Panc1 (cell line): Measurements from ENCODE around the gene RNASE2. TPM values are rescaled to one million over a fixed set of nuclear protein-coding genes. Genes with fewer than 3 reads are reported as not detected.
A peak's percentile ranks its signal among the peaks of the same experiment; 100 is the strongest.
"Not testable (repeated sequence)": the region's sequence is repeated elsewhere in the genome, so short reads cannot be mapped to it uniquely, and the experiment has no call there.

Experiments
- ATAC-seq: fragments of 200-7000 bp; cut with Tn5 transposase; 2 replicates; pipeline ENCODE4 v1.9.1; 2020; ENCODE audit warnings: mild to moderate bottlenecking, moderate library complexity
- BruUV-seq: library from RNA; stranded (reverse); fragments of 400-500 nt; replicated peaks from 2 replicates; lab custom pipeline; 2021; lab: Mats Ljungman, UMichigan
- CTCF ChIA-PET: fragments of 300-600 bp; sonication (Branson Sonifier 250); formaldehyde crosslinking; loops from one replicate; lab custom pipeline; 2022; ENCODE audit warnings: antibody characterized with exemption; lab: Charles Lee
- POLR2A ChIA-PET: fragments of 300-600 bp; sonication (Branson Sonifier 250); formaldehyde crosslinking; loops from one replicate; lab custom pipeline; 2022; ENCODE audit warnings: antibody characterized with exemption; lab: Charles Lee
- DNase-seq: peaks from one replicate; pipeline ENCODE4 v3.0.0-alpha.2; 2010; ENCODE audit warnings: low read depth, low spot score
- H3K27ac ChIP-seq: 2 replicates; pipeline ENCODE4 v1.5.1; 2011; ENCODE audit warnings: mild to moderate bottlenecking, low read length, inconsistent platforms
- H3K27me3 ChIP-seq: fragments of 200-500 bp; sonication (Bioruptor generic); 2 replicates; pipeline ENCODE4 v1.6.0; 2014; ENCODE audit warnings: low read length, inconsistent platforms; ENCODE audit not compliant: control insufficient read depth, insufficient read depth
- H3K36me3 ChIP-seq: fragments of 200-500 bp; sonication (Bioruptor generic); 2 replicates; pipeline ENCODE4 v1.5.1; 2014; ENCODE audit warnings: inconsistent platforms, mild to moderate bottlenecking, low read length, moderate library complexity; ENCODE audit not compliant: control insufficient read depth, insufficient read depth
- H3K4me1 ChIP-seq: 2 replicates; pipeline ENCODE4 v1.5.1; 2011; ENCODE audit warnings: inconsistent platforms, mild to moderate bottlenecking, low read length, moderate library complexity; ENCODE audit not compliant: control insufficient read depth, insufficient read depth
- H3K4me3 ChIP-seq, 2 experiments: 2 replicates each; pipeline ENCODE4 v1.5.1; 2011 to 2012; ENCODE audit warnings: low read depth in 2 of 2, low read length in 2 of 2, mild to moderate bottlenecking in 2 of 2, inconsistent platforms in 1 of 2, moderate library complexity in 1 of 2
- H3K9me3 ChIP-seq: fragments of 200-500 bp; sonication (Bioruptor generic); 2 replicates; pipeline ENCODE4 v1.5.1; 2014; ENCODE audit warnings: low read depth, mild to moderate bottlenecking, inconsistent platforms, low read length, moderate library complexity; ENCODE audit not compliant: control insufficient read depth, insufficient read depth
- POLR2AphosphoS5 ChIP-seq: IDR thresholded peaks from 2 replicates; pipeline ENCODE4 v1.6.1; 2012; ENCODE audit warnings: mild to moderate bottlenecking, low read depth, low read length, moderate library complexity
- SIN3A ChIP-seq: IDR thresholded peaks from 2 replicates; pipeline ENCODE4 v1.6.1; 2012; ENCODE audit warnings: low read depth, mild to moderate bottlenecking, low read length, moderate library complexity, borderline replicate concordance; ENCODE audit not compliant: insufficient read depth
- TCF7L2 ChIP-seq: IDR thresholded peaks from 2 replicates; pipeline ENCODE4 v1.6.1; 2011; ENCODE audit warnings: mild to moderate bottlenecking, low read depth, low read length, inconsistent platforms
- in situ Hi-C: cut with HindIII; loops from 2 replicates; pipeline ENCODE4 v1.10.0; 2016; ENCODE audit warnings: low sequenced_read_pairs, low pct_unique_long_range_greater_than_20kb
- intact Hi-C: fragments of 100-400 bp; cut with micrococcal nuclease; formaldehyde crosslinking; loops from one replicate; pipeline ENCODE4 v1.10.0; 2022; ENCODE audit not compliant: unreplicated experiment
- total RNA-seq: library from RNA; stranded (reverse); gene quantifications from one replicate; pipeline ENCODE4 v1.2.1, GENCODE V29; 2021; ENCODE audit not compliant: unreplicated experiment
- TF ChIP-seq, protein P1 (sequence below): fragments of 450-650 bp; IDR thresholded peaks from 2 replicates; pipeline ENCODE4 v1.5.1; 2017; ENCODE audit warnings: mild to moderate bottlenecking
- TF ChIP-seq, protein P2 (sequence below), 2 experiments: IDR thresholded peaks; 2 replicates each; pipeline ENCODE4 v1.6.1; 2011 to 2012; ENCODE audit warnings: low read depth in 2 of 2, control low read depth in 1 of 2, low read length in 1 of 2, mild to moderate bottlenecking in 1 of 2, moderate library complexity in 1 of 2; ENCODE audit not compliant: insufficient read depth in 1 of 2

RNASE2 gene
- total RNA-seq, 1 experiment from 2014 or later, result not detected

DNA sequence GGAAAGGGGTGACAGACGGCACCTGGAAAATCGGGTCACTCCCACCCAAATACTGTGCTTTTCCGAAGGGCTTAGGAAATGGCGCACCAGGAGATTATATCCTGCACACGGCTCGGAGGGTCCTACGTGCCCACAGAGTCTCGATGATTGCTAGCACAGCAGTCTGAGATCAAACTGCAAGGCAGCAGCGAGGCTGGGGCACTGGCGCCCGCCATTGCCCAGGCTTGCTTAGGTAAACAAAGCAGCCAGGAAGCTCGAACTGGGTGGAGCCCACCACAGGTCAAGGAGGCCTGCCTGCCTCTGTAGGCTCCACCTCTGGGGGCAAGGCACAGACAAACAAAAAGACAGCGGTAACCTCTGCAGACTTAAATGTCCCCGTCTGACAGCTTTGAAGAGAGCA lies 44.5 kb upstream of the RNASE2 start:
- H3K4me3 ChIP-seq, H3K36me3 ChIP-seq, POLR2A ChIA-PET, CTCF ChIA-PET, intact Hi-C loops, in situ Hi-C loops, ATAC-seq, H3K27me3 ChIP-seq, BruUV-seq, H3K9me3 ChIP-seq, H3K27ac ChIP-seq, DNase-seq, H3K4me1 ChIP-seq: not testable (repeated sequence)

DNA sequence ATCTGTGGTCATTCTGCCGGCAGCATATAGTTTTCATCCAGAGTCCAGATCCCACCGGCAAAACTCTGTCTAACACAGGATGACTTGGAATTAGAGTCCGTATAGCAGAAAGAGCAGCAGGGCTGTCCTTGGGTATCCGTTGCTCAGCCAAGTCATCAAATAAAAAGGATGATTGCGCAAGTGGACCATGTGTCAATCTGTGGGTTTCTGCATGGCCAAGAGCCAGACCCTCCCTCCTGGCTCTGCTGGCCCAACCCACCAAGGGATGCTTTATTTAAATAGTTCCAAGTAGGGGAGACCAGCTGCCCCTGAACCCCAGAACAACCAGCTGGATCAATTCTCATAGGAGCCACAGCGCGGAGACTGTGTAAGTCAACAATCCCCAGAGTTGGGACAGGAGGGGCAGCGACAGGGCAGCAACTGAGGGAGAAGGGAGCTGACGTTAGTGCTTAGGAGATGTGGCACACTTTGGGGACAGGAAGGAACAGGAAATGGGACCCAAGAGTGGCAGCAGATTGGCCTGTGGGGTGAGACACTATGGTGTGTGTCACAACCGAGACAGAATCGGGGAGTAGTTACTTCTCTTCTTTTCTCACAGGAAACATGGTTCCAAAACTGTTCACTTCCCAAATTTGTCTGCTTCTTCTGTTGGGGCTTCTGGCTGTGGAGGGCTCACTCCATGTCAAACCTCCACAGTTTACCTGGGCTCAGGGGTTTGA lies 36.1 kb upstream of the RNASE2 start:
- CTCF ChIA-PET, in situ Hi-C loops, H3K4me1 ChIP-seq, H3K9me3 ChIP-seq, H3K27ac ChIP-seq, BruUV-seq, ATAC-seq, H3K36me3 ChIP-seq, intact Hi-C loops, POLR2A ChIA-PET, DNase-seq, H3K4me3 ChIP-seq, H3K27me3 ChIP-seq: not testable (repeated sequence)

GRCh38 chr14:20923766-20924297 lies 31.5 kb upstream of the RNASE2 start:
- BruUV-seq, H3K4me3 ChIP-seq, H3K27ac ChIP-seq, POLR2A ChIA-PET, DNase-seq, intact Hi-C loops, H3K27me3 ChIP-seq, in situ Hi-C loops, CTCF ChIA-PET, H3K9me3 ChIP-seq, ATAC-seq, H3K36me3 ChIP-seq, H3K4me1 ChIP-seq: not testable (repeated sequence)

- H3K27ac ChIP-seq, result no peak overlapping the region
- H3K36me3 ChIP-seq, result no peaks in the 10 kb centered on the region
- H3K27me3 ChIP-seq, result no peaks in the 10 kb centered on the region
- no TSS peak for BruUV-seq
- DNase-seq, result no peak
- H3K9me3 ChIP-seq, result no peaks in the 10 kb centered on the region
- no peaks in the 10 kb centered on the region for H3K4me1 ChIP-seq
- H3K4me3 ChIP-seq, result no peak overlapping the region
- in situ Hi-C loops (no loop called here), intact Hi-C loops (no loop called here)
- CTCF ChIA-PET, result no interaction called here
- no peak for TF ChIP-seq POLR2AphosphoS5
- TF ChIP-seq, protein P1, sequence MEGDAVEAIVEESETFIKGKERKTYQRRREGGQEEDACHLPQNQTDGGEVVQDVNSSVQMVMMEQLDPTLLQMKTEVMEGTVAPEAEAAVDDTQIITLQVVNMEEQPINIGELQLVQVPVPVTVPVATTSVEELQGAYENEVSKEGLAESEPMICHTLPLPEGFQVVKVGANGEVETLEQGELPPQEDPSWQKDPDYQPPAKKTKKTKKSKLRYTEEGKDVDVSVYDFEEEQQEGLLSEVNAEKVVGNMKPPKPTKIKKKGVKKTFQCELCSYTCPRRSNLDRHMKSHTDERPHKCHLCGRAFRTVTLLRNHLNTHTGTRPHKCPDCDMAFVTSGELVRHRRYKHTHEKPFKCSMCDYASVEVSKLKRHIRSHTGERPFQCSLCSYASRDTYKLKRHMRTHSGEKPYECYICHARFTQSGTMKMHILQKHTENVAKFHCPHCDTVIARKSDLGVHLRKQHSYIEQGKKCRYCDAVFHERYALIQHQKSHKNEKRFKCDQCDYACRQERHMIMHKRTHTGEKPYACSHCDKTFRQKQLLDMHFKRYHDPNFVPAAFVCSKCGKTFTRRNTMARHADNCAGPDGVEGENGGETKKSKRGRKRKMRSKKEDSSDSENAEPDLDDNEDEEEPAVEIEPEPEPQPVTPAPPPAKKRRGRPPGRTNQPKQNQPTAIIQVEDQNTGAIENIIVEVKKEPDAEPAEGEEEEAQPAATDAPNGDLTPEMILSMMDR, result peak; percentile 67
- TF ChIP-seq SIN3A, result no peak
- TF ChIP-seq, protein P2, sequence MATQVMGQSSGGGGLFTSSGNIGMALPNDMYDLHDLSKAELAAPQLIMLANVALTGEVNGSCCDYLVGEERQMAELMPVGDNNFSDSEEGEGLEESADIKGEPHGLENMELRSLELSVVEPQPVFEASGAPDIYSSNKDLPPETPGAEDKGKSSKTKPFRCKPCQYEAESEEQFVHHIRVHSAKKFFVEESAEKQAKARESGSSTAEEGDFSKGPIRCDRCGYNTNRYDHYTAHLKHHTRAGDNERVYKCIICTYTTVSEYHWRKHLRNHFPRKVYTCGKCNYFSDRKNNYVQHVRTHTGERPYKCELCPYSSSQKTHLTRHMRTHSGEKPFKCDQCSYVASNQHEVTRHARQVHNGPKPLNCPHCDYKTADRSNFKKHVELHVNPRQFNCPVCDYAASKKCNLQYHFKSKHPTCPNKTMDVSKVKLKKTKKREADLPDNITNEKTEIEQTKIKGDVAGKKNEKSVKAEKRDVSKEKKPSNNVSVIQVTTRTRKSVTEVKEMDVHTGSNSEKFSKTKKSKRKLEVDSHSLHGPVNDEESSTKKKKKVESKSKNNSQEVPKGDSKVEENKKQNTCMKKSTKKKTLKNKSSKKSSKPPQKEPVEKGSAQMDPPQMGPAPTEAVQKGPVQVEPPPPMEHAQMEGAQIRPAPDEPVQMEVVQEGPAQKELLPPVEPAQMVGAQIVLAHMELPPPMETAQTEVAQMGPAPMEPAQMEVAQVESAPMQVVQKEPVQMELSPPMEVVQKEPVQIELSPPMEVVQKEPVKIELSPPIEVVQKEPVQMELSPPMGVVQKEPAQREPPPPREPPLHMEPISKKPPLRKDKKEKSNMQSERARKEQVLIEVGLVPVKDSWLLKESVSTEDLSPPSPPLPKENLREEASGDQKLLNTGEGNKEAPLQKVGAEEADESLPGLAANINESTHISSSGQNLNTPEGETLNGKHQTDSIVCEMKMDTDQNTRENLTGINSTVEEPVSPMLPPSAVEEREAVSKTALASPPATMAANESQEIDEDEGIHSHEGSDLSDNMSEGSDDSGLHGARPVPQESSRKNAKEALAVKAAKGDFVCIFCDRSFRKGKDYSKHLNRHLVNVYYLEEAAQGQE (IDR thresholded peaks at IDR 0.05; ENCODE audit: insufficient read depth in 1 of 2, low read depth in 2 of 2, low read length in 1 of 2), result no peak
- TF ChIP-seq TCF7L2, result no peak
- no peak for ATAC-seq
- POLR2A ChIA-PET, result no interaction called here
These were observed 21.0 kb upstream of the RNASE2 start for GRCh38 chr14:20934148-20934762.
